Stimulated activated naive CD8-positive, alpha-beta T cell treated with anti-CD3 and anti-CD28 coated beads, Interleukin-15, amount 100 ng/mL, for 72 hours (primary cell): ENCODE results near the gene JARID2.

Source experiments
- ATAC-seq: fragments of 150-1000 bp; cut with Tn5 transposase; 2 replicates; pipeline ENCODE4 v1.10.0; 2021; ENCODE audit warnings: mild to moderate bottlenecking, moderate library complexity
- DNase-seq, 2 donors: peaks; one replicate each; pipeline ENCODE4 v3.0.0; 2021 to 2022
- H3K27ac Mint-ChIP-seq, 2 donors: one replicate each; pipeline ENCODE4 v1.8.0; 2022; ENCODE audit warnings: mild to moderate bottlenecking in 2 of 2, mixed read lengths in 2 of 2, moderate library complexity in 2 of 2
- H3K27me3 Mint-ChIP-seq: one replicate; pipeline ENCODE4 v1.8.0; 2022; ENCODE audit warnings: mixed read lengths
- H3K4me1 Mint-ChIP-seq: one replicate; pipeline ENCODE4 v1.8.0; 2022; ENCODE audit warnings: mild to moderate bottlenecking, mixed read lengths
- H3K4me3 Mint-ChIP-seq, 2 donors: one replicate each; pipeline ENCODE4 v1.8.0; 2022; ENCODE audit warnings: mild to moderate bottlenecking in 2 of 2, mixed read lengths in 2 of 2, moderate library complexity in 1 of 2
- H3K9me3 Mint-ChIP-seq, 2 donors: one replicate each; pipeline ENCODE4 v1.8.0; 2022; ENCODE audit warnings: mixed read lengths in 2 of 2

The JARID2 gene

GRCh38 chr6:15245361-15246216 lies at the start of gene JARID2:
JARID2 (plus strand) TSS chr6:15246069; CDS start chr6:15246540, 471 bp downstream.
- H3K9me3 Mint-ChIP-seq, result no peaks in the 10 kb centered on the region
- peak within 1 kb of the TSS; percentile 97 to 98 for H3K27ac Mint-ChIP-seq
- H3K4me1 Mint-ChIP-seq, result peaks cover 13% of the 10 kb centered on the region
- DNase-seq, result peak; percentile 94 to 95
- no peaks in the 10 kb centered on the region for H3K27me3 Mint-ChIP-seq
- peak; percentile 69 for ATAC-seq
- peak within 1 kb of the TSS; percentile 99 to 100 for H3K4me3 Mint-ChIP-seq

GRCh38 chr6:15200087-15200486 lies 45.8 kb upstream of the JARID2 start:
- ATAC-seq (no peak), DNase-seq (no peak)
- Mint-ChIP-seq H3K27ac (peak overlapping the region in 1 of 2 donors; percentile 15), H3K4me1 (no peaks in the 10 kb centered on the region), H3K27me3 (no peaks in the 10 kb centered on the region), H3K9me3 (no peaks in the 10 kb centered on the region), H3K4me3 (no peak overlapping the region)

GRCh38 chr6:15205321-15205720 lies 40.5 kb upstream of the JARID2 start:
- peaks cover 14% of the 10 kb centered on the region for H3K4me1 Mint-ChIP-seq
- no peak overlapping the region for H3K4me3 Mint-ChIP-seq
- DNase-seq (no peak), ATAC-seq (no peak)
- peak overlapping the region in 1 of 2 donors; percentile 27 for H3K27ac Mint-ChIP-seq
- no peaks in the 10 kb centered on the region for H3K27me3 Mint-ChIP-seq
- no peaks in the 10 kb centered on the region for H3K9me3 Mint-ChIP-seq

- H3K27ac Mint-ChIP-seq, result no peak overlapping the region
- ATAC-seq (no peak), DNase-seq (no peak)
- peaks cover 0 to 4% of the 10 kb centered on the region in 2 donors for H3K9me3 Mint-ChIP-seq
- H3K4me3 Mint-ChIP-seq, result no peak overlapping the region
- no peaks in the 10 kb centered on the region for H3K27me3 Mint-ChIP-seq
- H3K4me1 Mint-ChIP-seq, result peaks cover 14% of the 10 kb centered on the region
Observed at GRCh38 chr6:15206887-15207286, 39.0 kb upstream of the JARID2 start.

GRCh38 chr6:15207923-15208322 lies 37.9 kb upstream of the JARID2 start:
- peak overlapping the region in 1 of 2 donors; percentile 74 for H3K27ac Mint-ChIP-seq
- no peak overlapping the region for H3K4me3 Mint-ChIP-seq
- ATAC-seq, result no peak
- peaks cover 14% of the 10 kb centered on the region for H3K4me1 Mint-ChIP-seq
- H3K27me3 Mint-ChIP-seq, result no peaks in the 10 kb centered on the region
- DNase-seq, result no peak
- H3K9me3 Mint-ChIP-seq, result peaks cover 0 to 4% of the 10 kb centered on the region in 2 donors

GRCh38 chr6:15213838-15214400 lies 31.9 kb upstream of the JARID2 start:
- H3K9me3 Mint-ChIP-seq, result peaks cover 0 to 4% of the 10 kb centered on the region in 2 donors
- H3K27me3 Mint-ChIP-seq, result no peaks in the 10 kb centered on the region
- no peak overlapping the region for H3K4me3 Mint-ChIP-seq
- peaks cover 5% of the 10 kb centered on the region for H3K4me1 Mint-ChIP-seq
- ATAC-seq (no peak), DNase-seq (no peak)
- no peak overlapping the region for H3K27ac Mint-ChIP-seq

GRCh38 chr6:15218401-15218800 lies 27.5 kb upstream of the JARID2 start:
- H3K4me3 Mint-ChIP-seq, result no peak overlapping the region

GRCh38 chr6:15220062-15220461 lies 25.8 kb upstream of the JARID2 start:
- DNase-seq (no peak), ATAC-seq (no peak)
- peak overlapping the region in 1 of 2 donors; percentile 67 for H3K27ac Mint-ChIP-seq
- peaks cover 5% of the 10 kb centered on the region for H3K4me1 Mint-ChIP-seq
- no peak overlapping the region for H3K4me3 Mint-ChIP-seq
- no peaks in the 10 kb centered on the region for H3K27me3 Mint-ChIP-seq
- no peaks in the 10 kb centered on the region for H3K9me3 Mint-ChIP-seq

More at GRCh38 chr6:15218401-15218800, 27.5 kb upstream of the JARID2 start:
- DNase-seq (no peak), ATAC-seq (no peak)
- no peaks in the 10 kb centered on the region for H3K27me3 Mint-ChIP-seq
- H3K27ac Mint-ChIP-seq, result no peak overlapping the region
- peaks cover 5% of the 10 kb centered on the region for H3K4me1 Mint-ChIP-seq
- H3K9me3 Mint-ChIP-seq, result no peaks in the 10 kb centered on the region

GRCh38 chr6:15227827-15228318 lies 18.0 kb upstream of the JARID2 start:
- no peaks in the 10 kb centered on the region for H3K9me3 Mint-ChIP-seq
- no peaks in the 10 kb centered on the region for H3K27me3 Mint-ChIP-seq
- no peak overlapping the region for H3K4me3 Mint-ChIP-seq
- ATAC-seq (no peak), DNase-seq (no peak)
- H3K27ac Mint-ChIP-seq, result no peak overlapping the region
- H3K4me1 Mint-ChIP-seq, result no peaks in the 10 kb centered on the region

- Mint-ChIP-seq H3K27ac (no peak overlapping the region), H3K9me3 (no peaks in the 10 kb centered on the region), H3K4me3 (no peak overlapping the region), H3K4me1 (no peaks in the 10 kb centered on the region), H3K27me3 (no peaks in the 10 kb centered on the region)
- ATAC-seq, result no peak
- DNase-seq, result no peak
Observed at GRCh38 chr6:15230827-15231226, 15.0 kb upstream of the JARID2 start.

- Mint-ChIP-seq H3K9me3 (no peaks in the 10 kb centered on the region), H3K27me3 (no peaks in the 10 kb centered on the region), H3K4me3 (no peak overlapping the region), H3K4me1 (no peaks in the 10 kb centered on the region), H3K27ac (no peak overlapping the region)
- no peak for DNase-seq
- ATAC-seq, result no peak
Observed at GRCh38 chr6:15232836-15233510, 12.9 kb upstream of the JARID2 start.

GRCh38 chr6:15234068-15234758 lies 11.7 kb upstream of the JARID2 start:
- no peak overlapping the region for H3K27ac Mint-ChIP-seq
- H3K4me3 Mint-ChIP-seq, result no peak overlapping the region
- ATAC-seq, result no peak

GRCh38 chr6:15239616-15240364 lies 6.1 kb upstream of the JARID2 start:
- ATAC-seq (no peak), DNase-seq (no peak)
- H3K27me3 Mint-ChIP-seq, result no peaks in the 10 kb centered on the region
- no peak overlapping the region for H3K27ac Mint-ChIP-seq
- no peaks in the 10 kb centered on the region for H3K4me1 Mint-ChIP-seq
- no peak overlapping the region for H3K4me3 Mint-ChIP-seq
- H3K9me3 Mint-ChIP-seq, result no peaks in the 10 kb centered on the region

More at GRCh38 chr6:15234068-15234758, 11.7 kb upstream of the JARID2 start:
- no peaks in the 10 kb centered on the region for H3K27me3 Mint-ChIP-seq
- no peaks in the 10 kb centered on the region for H3K4me1 Mint-ChIP-seq
- H3K9me3 Mint-ChIP-seq, result no peaks in the 10 kb centered on the region
- DNase-seq, result no peak

- Mint-ChIP-seq H3K4me1 (no peaks in the 10 kb centered on the region), H3K27ac (no peak overlapping the region), H3K27me3 (no peaks in the 10 kb centered on the region), H3K4me3 (no peak overlapping the region), H3K9me3 (no peaks in the 10 kb centered on the region)
- DNase-seq, result no peak
- no peak for ATAC-seq
Observed at GRCh38 chr6:15242503-15242902, 3.4 kb upstream of the JARID2 start.
